Caki2 (cell line): ENCODE data around the gene GP1BA. TPM values are rescaled to one million over a fixed set of nuclear protein-coding genes. Genes with fewer than 3 reads are reported as not detected.

Experiments
- total RNA-seq: library from RNA; depleted of rRNA; stranded (reverse); fragments of >200 nt; shearing (Covaris generic); gene quantifications from 2 replicates; pipeline ENCODE4 v1.2.3, GENCODE V29; 2014; ENCODE audit warnings: low replicate concordance; rRNA removed

Gene GP1BA
- total RNA-seq, 1 experiment from 2014 or later, result not detected

Other genes with a start within 250 kb of the GP1BA start
- 16.7 and 21.1 TPM in 2 replicates for gene PELP1, start 228.1 kb upstream of the GP1BA start, total RNA-seq
- 14.6 and 17.1 TPM in 2 replicates for gene ARRB2, start 221.6 kb upstream of the GP1BA start, total RNA-seq
- 21.8 and 23.9 TPM in 2 replicates for gene MED11, start 200.8 kb upstream of the GP1BA start, total RNA-seq
- gene ZMYND15, start 192.4 kb upstream of the GP1BA start, total RNA-seq, result 0.03 and 0.09 TPM in 2 replicates
- 0.41 TPM in 1 of 2 replicates, not detected in the other for gene CXCL16, start 192.3 kb upstream of the GP1BA start, total RNA-seq
- gene TM4SF5, start 160.4 kb upstream of the GP1BA start, total RNA-seq, result not detected in 2 replicates
- gene VMO1, start 145.9 kb upstream of the GP1BA start, total RNA-seq, result not detected in 2 replicates
- gene GLTPD2, start 143.3 kb upstream of the GP1BA start, total RNA-seq, result not detected in 2 replicates
- gene PSMB6, start 136.1 kb upstream of the GP1BA start, total RNA-seq, result 205 and 277 TPM in 2 replicates
- gene PLD2, start 125.1 kb upstream of the GP1BA start, total RNA-seq, result 6.1 and 31.9 TPM in 2 replicates
- gene MINK1, start 98.9 kb upstream of the GP1BA start, total RNA-seq, result 25.0 and 30.1 TPM in 2 replicates
- 4.8 and 8.6 TPM in 2 replicates for gene C17orf107, start 32.7 kb upstream of the GP1BA start, total RNA-seq
- 0.09 and 0.64 TPM in 2 replicates for gene CHRNE, start 29.2 kb upstream of the GP1BA start, total RNA-seq
- gene SLC25A11, start 7.8 kb downstream of the GP1BA start, total RNA-seq, result 80.0 and 89.3 TPM in 2 replicates
- 45.6 and 57.1 TPM in 2 replicates for gene RNF167, start 8.0 kb downstream of the GP1BA start, total RNA-seq
- gene PFN1, start 16.3 kb downstream of the GP1BA start, total RNA-seq, result 258 and 443 TPM in 2 replicates
- 4.5 and 21.3 TPM in 2 replicates for gene ENO3, start 18.8 kb downstream of the GP1BA start, total RNA-seq
- 23.1 and 48.6 TPM in 2 replicates for gene SPAG7, start 35.5 kb downstream of the GP1BA start, total RNA-seq
- 1.3 and 2.8 TPM in 2 replicates for gene CAMTA2, start 55.4 kb downstream of the GP1BA start, total RNA-seq
- 0.72 and 3.3 TPM in 2 replicates for gene INCA1, start 65.2 kb downstream of the GP1BA start, total RNA-seq
- gene KIF1C, start 65.7 kb downstream of the GP1BA start, total RNA-seq, result 14.1 and 44.0 TPM in 2 replicates
- not detected in 2 replicates for gene SLC52A1, start 103.1 kb downstream of the GP1BA start, total RNA-seq
- gene ZFP3, start 146.2 kb downstream of the GP1BA start, total RNA-seq, result not detected in 2 replicates
- 18.0 and 18.5 TPM in 2 replicates for gene ZNF232, start 179.6 kb downstream of the GP1BA start, total RNA-seq
- gene USP6, start 183.8 kb downstream of the GP1BA start, total RNA-seq, result not detected in 2 replicates